NCI-H146 treated with DMSO at 0.1 percent for 48 hours (cell line): ENCODE data around the gene BRINP1.

Source experiments
- DNase-seq: peaks from one replicate; lab custom pipeline; 2025; ENCODE audit not compliant: unreplicated experiment; lab: John Stamatoyannopoulos, UW

Gene BRINP1

DNA sequence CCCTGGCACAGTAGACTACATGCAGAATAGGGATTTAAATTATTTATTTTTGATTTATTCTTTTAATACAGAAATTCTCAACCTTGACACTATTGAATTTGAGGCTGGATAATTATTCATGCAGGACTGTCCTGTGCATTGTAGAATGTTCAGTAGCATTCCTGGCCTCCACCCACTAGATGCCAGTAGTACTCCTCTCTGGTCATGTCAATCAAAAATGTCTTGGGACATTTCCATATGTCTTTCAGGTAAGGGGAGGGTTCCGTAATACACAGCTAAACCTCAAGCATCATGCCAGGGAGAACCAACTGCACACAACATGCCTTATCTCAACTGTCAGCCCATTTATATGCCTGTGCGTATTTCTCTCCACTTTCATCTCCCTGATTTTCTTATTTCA, 231.8 kb downstream of the BRINP1 start:
- DNase-seq: no peak

DNA sequence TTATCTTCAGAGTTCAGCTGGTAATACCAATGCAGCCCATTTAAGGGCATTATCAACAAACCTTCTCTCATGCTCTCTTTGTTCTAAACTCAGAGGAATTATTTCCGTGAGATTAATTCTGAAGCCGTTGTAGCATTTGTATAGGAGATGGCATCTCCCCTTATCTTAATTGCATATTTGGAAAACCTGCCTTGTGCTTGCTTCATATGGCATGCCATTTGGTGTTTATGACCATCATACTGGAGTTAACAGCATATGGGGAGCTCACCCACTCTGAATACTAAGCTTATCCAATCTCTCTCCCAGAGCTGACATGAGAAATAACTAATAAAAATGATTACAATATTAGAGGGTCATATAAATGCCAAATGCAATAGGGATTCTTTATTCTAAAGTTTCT, 243.2 kb downstream of the BRINP1 start:
- no peak for DNase-seq

DNA sequence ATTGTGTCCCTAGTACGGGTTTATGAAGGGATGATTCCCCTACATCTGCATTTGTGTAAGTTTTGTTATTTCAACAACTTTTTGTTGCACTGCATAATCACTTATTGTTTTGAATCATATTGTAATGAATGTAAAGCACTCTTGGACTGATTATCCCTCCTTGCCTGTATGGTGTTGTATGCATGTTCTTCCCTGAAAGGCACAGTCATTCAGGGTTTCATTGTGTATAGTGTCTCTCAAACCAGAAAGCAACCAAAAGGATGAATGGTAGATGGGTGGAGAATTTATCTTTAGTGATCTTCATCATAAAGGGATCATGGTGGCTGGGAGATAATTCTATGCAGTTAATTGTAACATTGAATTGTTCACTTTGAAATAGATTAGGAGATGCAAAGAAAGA, 247.3 kb downstream of the BRINP1 start:
- no peak for DNase-seq

DNA sequence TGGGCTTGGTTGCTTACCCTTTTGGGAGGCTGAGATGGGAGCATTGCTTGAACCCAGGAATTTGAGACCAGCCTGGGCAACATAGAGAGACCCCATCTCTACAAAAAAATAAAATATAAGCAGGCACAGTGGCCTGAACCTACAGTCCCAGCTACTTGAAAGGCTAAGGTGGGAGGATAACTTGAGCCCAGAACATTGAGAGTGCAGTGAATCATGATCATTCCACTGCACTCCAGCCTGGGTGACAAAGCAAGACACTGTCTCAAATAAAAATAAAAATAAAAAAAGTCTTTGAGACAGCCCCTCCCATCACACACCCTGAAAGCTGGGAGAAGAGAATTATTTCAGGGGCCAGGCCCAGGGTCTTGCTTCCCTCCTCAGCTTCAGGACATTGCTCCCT, 251.8 kb downstream of the BRINP1 start:
- DNase-seq: no peak
